Neural cell (in vitro differentiated cells): Measurements from ENCODE around the gene DPM3.
"Not testable (repeated sequence)": the region's sequence is repeated elsewhere in the genome, so short reads cannot be mapped to it uniquely, and the experiment has no call there.

ENCODE experiments used
- CTCF ChIP-seq: fragments of 450-650 bp; IDR thresholded peaks from 2 replicates; pipeline ENCODE4 v1.5.1; 2014; ENCODE audit warnings: antibody characterized with exemption, mild to moderate bottlenecking, moderate library complexity; ENCODE audit not compliant: poor library complexity, severe bottlenecking
- MXI1 ChIP-seq: fragments of 450-650 bp; conservative IDR thresholded peaks from 2 replicates; pipeline ENCODE4 v1.6.1; 2014; ENCODE audit warnings: antibody characterized with exemption, mild to moderate bottlenecking; ENCODE audit not compliant: poor library complexity, severe bottlenecking
- POLR2AphosphoS5 ChIP-seq: IDR thresholded peaks from 2 replicates; pipeline ENCODE4 v1.6.1; 2012
- RAD21 ChIP-seq: fragments of 450-650 bp; conservative IDR thresholded peaks from 2 replicates; pipeline ENCODE4 v1.6.1; 2014; ENCODE audit warnings: antibody characterized with exemption, mild to moderate bottlenecking, moderate library complexity

GRCh38 chr1:155189926-155190325, 49.6 kb upstream of the DPM3 start:
- not testable (repeated sequence) for TF ChIP-seq CTCF, RAD21, POLR2AphosphoS5, MXI1
